Left ventricle myocardium inferior (tissue), 1 donor: ENCODE measurements around the gene MT2A. TPM values are rescaled to one million over a fixed set of nuclear protein-coding genes. Genes with fewer than 3 reads are reported as not detected.

ENCODE experiments used
- DNase-seq: peaks from one replicate; pipeline ENCODE4 v3.0.0-alpha.2; 2020
- H3K27ac ChIP-seq: fragments of 200-600 bp; replicated peaks from 2 replicates; pipeline ENCODE4 v1.8.0; 2021
- H3K27me3 ChIP-seq: fragments of 200-600 bp; 2 replicates; pipeline ENCODE4 v1.8.0; 2021; ENCODE audit warnings: low read depth
- H3K36me3 ChIP-seq: fragments of 200-600 bp; 2 replicates; pipeline ENCODE4 v1.8.0; 2021
- H3K4me1 ChIP-seq: fragments of 200-600 bp; 2 replicates; pipeline ENCODE4 v1.8.0; 2021
- H3K4me3 ChIP-seq: fragments of 200-600 bp; 2 replicates; pipeline ENCODE4 v1.8.0; 2021; ENCODE audit warnings: mild to moderate bottlenecking, moderate library complexity
- H3K9me3 ChIP-seq: fragments of 200-600 bp; replicated peaks from 2 replicates; pipeline ENCODE4 v1.8.0; 2021
- intact Hi-C: fragments of 100-400 bp; cut with micrococcal nuclease; formaldehyde crosslinking; loops from one replicate; pipeline ENCODE4 v1.11.0; 2022
- total RNA-seq: library from RNA; stranded (reverse); fragmentation: NEBNext Ultra II Directional; extraction: Animal tissue kit (Norgen Biotek cat#: 25700); gene quantifications from one replicate; pipeline ENCODE4 v1.2.1, GENCODE V29; 2021
- TF ChIP-seq, protein P1 (sequence below): fragments of 200-600 bp; IDR thresholded peaks from 2 replicates; pipeline ENCODE4 v1.8.0; 2021; ENCODE audit warnings: antibody characterized with exemption, mild to moderate bottlenecking, borderline replicate concordance
- donor health status: DM: no; HTN: yes; CAD: no; lungs with severe emphysema.

MT2A gene
- total RNA-seq, 1 donor from 2014 or later, result 115 TPM

DNA sequence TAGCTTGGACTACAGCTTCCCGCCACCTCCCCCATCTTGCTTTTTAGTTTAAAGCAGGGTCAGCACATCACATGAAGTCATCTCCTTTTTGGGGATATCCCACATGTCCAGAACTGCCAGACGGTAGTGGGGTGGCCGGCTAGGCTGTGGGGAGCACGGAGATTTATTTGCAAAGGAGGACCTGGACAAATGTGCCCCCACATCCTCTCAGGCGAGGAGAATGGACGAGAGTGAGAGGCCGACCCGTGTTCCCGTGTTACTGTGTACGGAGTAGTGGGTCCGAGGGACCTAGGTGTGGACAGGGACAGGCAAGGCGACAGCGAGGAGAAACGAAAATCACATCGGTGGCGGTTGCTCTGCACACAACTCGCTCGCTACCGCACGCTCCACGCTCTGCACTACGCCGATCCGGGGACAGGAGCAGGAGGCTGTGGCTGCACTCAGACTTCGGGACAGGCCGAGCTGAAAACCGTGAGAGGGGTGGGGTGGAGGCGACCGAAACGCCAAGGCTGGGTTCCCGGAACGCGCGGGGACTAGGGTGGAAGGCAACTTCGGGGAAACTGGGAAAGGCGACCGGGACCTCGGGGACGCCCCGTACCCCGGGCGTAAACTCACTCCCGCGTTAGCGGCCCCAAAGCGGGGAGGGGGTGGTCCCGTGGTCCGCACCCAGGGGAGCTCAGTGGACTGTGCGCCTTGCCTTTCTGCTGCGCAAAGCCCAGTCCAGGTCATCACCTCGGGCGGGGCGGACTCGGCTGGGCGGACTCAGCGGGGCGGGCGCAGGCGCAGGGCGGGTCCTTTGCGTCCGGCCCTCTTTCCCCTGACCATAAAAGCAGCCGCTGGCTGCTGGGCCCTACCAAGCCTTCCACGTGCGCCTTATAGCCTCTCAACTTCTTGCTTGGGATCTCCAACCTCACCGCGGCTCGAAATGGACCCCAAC is 29.7 kb downstream of the MT2A start, which contains the start of gene MT1A:
MT1A (plus strand) TSS at position 853 of the 937 bp plus-strand sequence; CDS start at position 926, 73 bp downstream.
- intact Hi-C loops, result no loop called here
- peak; percentile 83 for DNase-seq
- H3K4me1 ChIP-seq, result peaks cover 28% of the 10 kb centered on the region
- peaks cover 80% of the 10 kb centered on the region for H3K27me3 ChIP-seq
- no peaks in the 10 kb centered on the region for H3K36me3 ChIP-seq
- H3K4me3 ChIP-seq, result peak within 1 kb of the TSS; percentile 70
- TF ChIP-seq, protein P1, sequence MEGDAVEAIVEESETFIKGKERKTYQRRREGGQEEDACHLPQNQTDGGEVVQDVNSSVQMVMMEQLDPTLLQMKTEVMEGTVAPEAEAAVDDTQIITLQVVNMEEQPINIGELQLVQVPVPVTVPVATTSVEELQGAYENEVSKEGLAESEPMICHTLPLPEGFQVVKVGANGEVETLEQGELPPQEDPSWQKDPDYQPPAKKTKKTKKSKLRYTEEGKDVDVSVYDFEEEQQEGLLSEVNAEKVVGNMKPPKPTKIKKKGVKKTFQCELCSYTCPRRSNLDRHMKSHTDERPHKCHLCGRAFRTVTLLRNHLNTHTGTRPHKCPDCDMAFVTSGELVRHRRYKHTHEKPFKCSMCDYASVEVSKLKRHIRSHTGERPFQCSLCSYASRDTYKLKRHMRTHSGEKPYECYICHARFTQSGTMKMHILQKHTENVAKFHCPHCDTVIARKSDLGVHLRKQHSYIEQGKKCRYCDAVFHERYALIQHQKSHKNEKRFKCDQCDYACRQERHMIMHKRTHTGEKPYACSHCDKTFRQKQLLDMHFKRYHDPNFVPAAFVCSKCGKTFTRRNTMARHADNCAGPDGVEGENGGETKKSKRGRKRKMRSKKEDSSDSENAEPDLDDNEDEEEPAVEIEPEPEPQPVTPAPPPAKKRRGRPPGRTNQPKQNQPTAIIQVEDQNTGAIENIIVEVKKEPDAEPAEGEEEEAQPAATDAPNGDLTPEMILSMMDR, result no peak
- H3K27ac ChIP-seq, result peak within 1 kb of the TSS; percentile 81
- H3K9me3 ChIP-seq, result no peaks in the 10 kb centered on the region

DNA sequence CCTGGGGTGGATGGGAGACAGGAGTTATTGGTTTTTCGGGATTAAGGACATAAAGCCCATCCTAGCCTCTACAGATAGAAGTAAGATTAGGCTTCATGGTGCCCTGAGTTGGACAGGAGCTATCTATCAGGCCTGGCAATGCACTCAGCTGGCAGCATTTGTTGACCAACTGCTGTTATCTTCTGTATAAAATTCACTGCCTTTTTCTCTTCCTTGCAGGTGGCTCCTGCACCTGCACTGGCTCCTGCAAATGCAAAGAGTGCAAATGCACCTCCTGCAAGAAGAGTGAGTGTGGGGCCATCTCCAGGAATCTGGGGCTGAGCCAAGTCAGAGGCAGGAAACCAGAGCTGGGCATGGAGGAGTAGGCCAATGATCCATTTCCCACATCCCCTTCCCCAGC is 30.7 kb downstream of the MT2A start:
- DNase-seq, result no peak
- Histone ChIP-seq H3K4me1 (peaks cover 37% of the 10 kb centered on the region), H3K9me3 (no peaks in the 10 kb centered on the region), H3K27ac (peak overlapping the region; percentile 81), H3K4me3 (peak overlapping the region; percentile 70), H3K27me3 (peaks cover 84% of the 10 kb centered on the region), H3K36me3 (no peaks in the 10 kb centered on the region)
- TF ChIP-seq, protein P1, result no peak
- intact Hi-C loops, result no loop called here

DNA sequence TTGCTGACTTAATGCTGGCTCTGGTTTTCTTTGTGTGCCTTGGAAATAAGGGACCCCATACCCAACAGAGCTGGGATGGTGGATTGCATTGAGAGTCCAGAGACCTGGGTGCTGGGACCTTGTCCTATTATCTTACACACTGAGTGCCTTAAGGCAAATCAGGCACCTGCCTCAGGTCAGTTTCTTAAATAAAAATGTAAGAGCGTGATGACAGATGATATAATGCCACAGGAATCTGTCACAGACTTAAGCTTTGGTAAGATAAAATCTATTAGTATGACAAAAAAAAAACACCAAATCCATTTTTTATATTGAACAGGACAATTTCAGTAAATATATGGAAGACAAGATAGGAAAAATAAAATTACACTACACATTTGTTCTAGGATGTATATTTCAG is 31.7 kb downstream of the MT2A start:
- Histone ChIP-seq H3K4me1 (peaks cover 35% of the 10 kb centered on the region), H3K27ac (no peak overlapping the region), H3K27me3 (peaks cover 84% of the 10 kb centered on the region), H3K36me3 (no peaks in the 10 kb centered on the region), H3K9me3 (no peaks in the 10 kb centered on the region), H3K4me3 (no peak overlapping the region)
- intact Hi-C loops, result no loop called here
- no peak for DNase-seq
- TF ChIP-seq, protein P1, result no peak

DNA sequence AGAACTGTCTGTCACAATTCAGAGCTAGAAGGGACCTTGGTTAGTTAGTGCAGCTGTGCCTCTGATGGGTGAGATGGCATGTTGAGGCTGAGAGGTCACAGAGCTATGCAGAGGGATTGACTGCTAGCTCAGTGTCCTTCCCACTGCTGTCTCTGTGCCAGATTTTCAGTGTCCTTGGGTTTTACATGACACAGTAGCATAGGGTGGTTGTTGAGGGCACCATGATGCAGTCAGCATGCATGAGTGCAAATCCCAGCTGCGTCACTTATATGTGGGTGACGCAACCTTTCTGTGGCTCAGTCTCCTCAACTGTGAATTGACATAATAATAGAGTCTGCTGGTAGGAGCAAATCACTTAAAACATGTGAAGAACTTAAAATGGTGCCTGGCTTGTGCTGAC is 32.8 kb downstream of the MT2A start:
- intact Hi-C loops, result no loop called here
- TF ChIP-seq, protein P1, result no peak

DNA sequence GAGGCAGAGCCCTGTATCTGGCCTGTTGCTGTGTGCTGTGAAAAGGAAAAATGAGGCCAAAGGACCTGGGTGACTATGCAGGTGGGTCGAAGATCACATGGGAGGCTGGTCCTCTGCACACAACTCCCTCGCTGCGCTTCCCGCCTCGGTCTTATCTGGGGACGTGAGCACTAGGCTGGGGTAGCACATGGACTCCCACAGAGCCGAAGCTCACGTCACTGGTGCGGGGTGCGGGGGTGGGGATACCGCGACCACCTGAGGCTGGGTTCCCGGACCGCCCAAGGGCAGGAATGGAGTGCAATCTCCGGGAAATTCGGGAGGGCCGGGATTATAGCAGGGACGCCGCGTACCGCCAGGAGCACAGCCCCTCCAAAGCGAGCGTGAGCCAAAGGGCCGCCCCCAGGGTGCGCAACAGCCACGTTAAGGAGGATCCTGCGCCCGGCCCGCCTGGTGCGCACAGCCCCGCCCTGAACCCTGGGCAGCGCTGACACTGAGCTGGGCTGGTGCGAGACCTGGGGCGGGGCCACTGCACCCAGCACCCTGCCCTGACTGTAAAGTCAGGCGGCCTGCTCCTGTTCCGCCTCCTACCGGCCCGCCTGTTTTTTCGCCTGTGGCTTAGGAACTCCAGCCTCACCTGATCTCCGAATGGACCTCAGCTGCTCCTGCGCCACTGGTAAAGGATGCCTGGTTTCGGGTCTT is 34.8 kb downstream of the MT2A start:
- DNase-seq, result peak; percentile 66
- intact Hi-C loops, result no loop called here
- H3K36me3 ChIP-seq, result no peaks in the 10 kb centered on the region
- peaks cover 23% of the 10 kb centered on the region for H3K4me1 ChIP-seq
- peak overlapping the region; percentile 33 for H3K27ac ChIP-seq
- H3K9me3 ChIP-seq, result no peaks in the 10 kb centered on the region
- TF ChIP-seq, protein P1, result peak; percentile 54
- H3K27me3 ChIP-seq, result peaks cover 86% of the 10 kb centered on the region
- peak overlapping the region; percentile 60 for H3K4me3 ChIP-seq

More for the DNA sequence above, 32.8 kb downstream of the MT2A start:
- no peak for DNase-seq
- no peaks in the 10 kb centered on the region for H3K9me3 ChIP-seq
- H3K36me3 ChIP-seq, result no peaks in the 10 kb centered on the region
- no peak overlapping the region for H3K27ac ChIP-seq
- peaks cover 84% of the 10 kb centered on the region for H3K27me3 ChIP-seq
- H3K4me3 ChIP-seq, result no peak overlapping the region
- peaks cover 29% of the 10 kb centered on the region for H3K4me1 ChIP-seq
